SKM-1 treated with dmso at 0.1 percent for 144 hours (cell line): Measurements from ENCODE around the gene STARD10.
"Not testable (repeated sequence)": the region's sequence is repeated elsewhere in the genome, so short reads cannot be mapped to it uniquely, and the experiment has no call there.

Experiments
- DNase-seq: peaks from one replicate; lab custom pipeline; 2025; ENCODE audit not compliant: unreplicated experiment; lab: John Stamatoyannopoulos, UW

The STARD10 gene

GRCh38 chr11:72808331-72808798 lies 14.5 kb upstream of the STARD10 start:
- DNase-seq, result no peak

GRCh38 chr11:72807792-72808191 lies 13.9 kb upstream of the STARD10 start:
- peak; percentile 87 for DNase-seq

- DNase-seq, result peak; percentile 54
Measured at GRCh38 chr11:72807021-72807693, 13.3 kb upstream of the STARD10 start.

GRCh38 chr11:72806378-72806777 lies 12.5 kb upstream of the STARD10 start:
- not testable (repeated sequence) for DNase-seq

GRCh38 chr11:72805216-72805615 lies 11.4 kb upstream of the STARD10 start:
- peak; percentile 80 for DNase-seq

- no peak for DNase-seq
Measured at GRCh38 chr11:72802822-72803221, 9.0 kb upstream of the STARD10 start.

- DNase-seq, result no peak
Measured at GRCh38 chr11:72799441-72799840, 5.6 kb upstream of the STARD10 start.

GRCh38 chr11:72798361-72798760 lies 4.5 kb upstream of the STARD10 start:
- no peak for DNase-seq

- no peak for DNase-seq
Measured at GRCh38 chr11:72793076-72793424, 797 bp downstream of the STARD10 start.

- DNase-seq, result no peak
Measured at GRCh38 chr11:72792437-72793021, 1.3 kb downstream of the STARD10 start.

GRCh38 chr11:72791228-72791627 lies 2.6 kb downstream of the STARD10 start:
- not testable (repeated sequence) for DNase-seq

GRCh38 chr11:72789493-72790131 lies 4.2 kb downstream of the STARD10 start:
- DNase-seq, result no peak

- DNase-seq, result no peak
Measured at GRCh38 chr11:72788241-72788640, 5.6 kb downstream of the STARD10 start.

GRCh38 chr11:72787216-72788104 lies 6.4 kb downstream of the STARD10 start:
- peak; percentile 82 for DNase-seq

- DNase-seq, result no peak
Measured at GRCh38 chr11:72786305-72787215, 7.3 kb downstream of the STARD10 start.

- no peak for DNase-seq
Measured at GRCh38 chr11:72784662-72785061, 9.2 kb downstream of the STARD10 start.

GRCh38 chr11:72783144-72783905 lies 10.5 kb downstream of the STARD10 start:
- DNase-seq, result no peak

- DNase-seq, result no peak
Measured at GRCh38 chr11:72782081-72782920, 11.5 kb downstream of the STARD10 start.
